ENCODE data around the gene FDPS.
"Not testable (repeated sequence)": the region's sequence is repeated elsewhere in the genome, so short reads cannot be mapped to it uniquely, and the experiment has no call there.

Gene FDPS

DNA sequence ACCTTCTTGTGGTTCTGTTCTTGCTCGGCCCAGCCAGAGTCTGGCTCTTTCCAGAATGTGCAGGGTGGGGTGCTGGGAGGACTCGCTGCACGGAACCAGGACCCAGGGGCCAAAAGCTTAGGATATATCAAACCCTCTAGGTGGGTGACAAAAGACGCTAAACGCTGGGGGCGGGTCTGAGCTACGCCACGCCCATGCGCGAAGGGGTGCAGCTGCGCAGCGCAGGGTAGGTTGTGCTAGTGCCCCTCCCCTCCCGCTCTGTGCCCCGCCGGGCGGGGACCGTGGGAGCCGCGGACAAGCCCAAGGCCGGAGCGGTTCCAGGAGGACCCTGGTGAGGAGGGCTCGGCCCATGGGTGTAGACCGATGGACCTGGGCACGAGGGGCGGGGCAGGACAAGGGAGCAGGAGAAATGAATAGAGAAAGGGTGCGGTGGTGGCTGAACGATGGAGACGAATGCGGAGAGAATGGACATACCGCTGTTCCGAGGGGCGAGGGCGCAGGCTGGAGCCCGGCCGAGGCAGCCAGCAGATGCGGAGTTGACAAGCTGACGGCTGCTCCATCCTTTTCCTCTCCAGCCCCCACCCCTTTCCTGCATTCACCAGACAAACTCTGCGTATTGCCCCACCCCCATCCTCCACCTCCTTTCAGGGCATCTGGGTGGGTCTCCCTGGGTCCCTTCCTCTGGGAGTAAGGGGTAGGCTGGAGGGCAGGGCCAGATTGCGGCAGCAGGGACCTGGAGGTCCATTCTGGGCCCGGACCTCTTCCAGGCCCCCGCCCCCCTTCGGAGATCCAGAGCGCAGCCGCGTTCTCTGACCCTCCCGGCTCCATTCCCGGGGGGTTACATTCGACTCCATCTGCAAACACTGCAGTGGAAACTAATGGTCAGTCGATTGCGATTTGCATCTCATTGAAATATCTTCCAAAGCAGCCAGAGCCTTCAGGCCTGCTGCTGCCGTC lies 12.3 kb downstream of the FDPS start, which contains the start of gene RUSC1:
TSS of gene RUSC1 (plus strand) at position 234 of the 957 bp plus-strand sequence. CDS start 880 bp downstream, outside the sequence.
- DNase-seq, result peak; percentile 62

DNA sequence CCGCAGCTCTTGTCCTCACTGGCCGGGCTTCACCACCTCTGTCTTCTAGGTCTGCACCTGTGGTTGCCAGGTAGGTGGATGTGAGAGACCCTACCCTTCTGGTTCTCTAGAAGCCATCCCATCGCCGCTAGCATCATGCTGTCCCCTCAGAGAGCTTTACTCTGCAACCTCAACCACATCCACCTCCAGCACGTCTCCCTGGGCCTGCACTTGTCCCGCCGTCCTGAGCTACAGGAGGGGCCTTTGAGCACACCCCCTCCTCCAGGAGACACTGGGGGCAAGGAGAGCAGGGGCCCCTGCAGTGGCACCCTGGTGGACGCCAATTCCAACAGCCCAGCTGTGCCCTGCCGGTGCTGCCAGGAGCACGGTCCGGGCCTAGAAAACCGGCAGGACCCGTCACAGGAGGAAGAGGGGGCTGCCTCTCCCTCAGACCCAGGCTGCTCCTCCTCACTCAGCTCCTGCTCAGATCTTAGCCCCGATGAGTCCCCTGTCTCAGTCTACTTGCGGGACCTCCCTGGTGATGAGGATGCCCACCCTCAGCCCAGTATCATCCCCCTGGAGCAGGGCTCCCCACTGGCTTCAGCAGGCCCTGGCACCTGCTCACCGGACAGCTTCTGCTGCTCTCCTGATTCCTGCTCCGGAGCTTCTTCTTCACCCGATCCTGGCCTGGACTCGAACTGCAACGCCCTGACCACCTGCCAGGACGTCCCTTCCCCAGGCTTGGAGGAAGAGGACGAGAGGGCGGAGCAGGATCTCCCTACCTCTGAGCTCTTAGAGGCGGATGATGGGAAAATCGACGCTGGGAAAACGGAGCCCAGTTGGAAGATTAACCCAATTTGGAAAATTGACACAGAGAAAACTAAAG lies 13.2 kb downstream of the FDPS start:
- DNase-seq, result no peak

DNA sequence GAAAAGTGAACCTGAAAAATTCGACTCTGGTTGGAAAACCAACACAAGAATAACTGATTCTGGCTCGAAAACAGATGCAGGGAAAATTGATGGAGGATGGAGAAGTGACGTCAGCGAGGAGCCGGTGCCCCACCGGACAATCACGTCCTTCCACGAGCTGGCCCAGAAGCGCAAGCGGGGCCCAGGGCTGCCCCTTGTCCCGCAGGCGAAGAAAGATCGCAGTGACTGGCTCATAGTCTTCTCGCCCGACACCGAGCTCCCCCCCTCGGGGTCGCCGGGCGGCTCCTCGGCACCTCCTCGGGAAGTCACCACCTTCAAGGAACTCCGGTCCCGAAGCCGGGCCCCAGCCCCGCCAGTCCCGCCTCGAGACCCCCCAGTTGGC lies 13.9 kb downstream of the FDPS start:
- DNase-seq, result no peak

- peak; percentile 79 for DNase-seq
Measured at GRCh38 chr1:155322953-155323728, 14.5 kb downstream of the FDPS start.

GRCh38 chr1:155323729-155324036 lies 15.0 kb downstream of the FDPS start:
- DNase-seq, result peak; percentile 71

- peak; percentile 85 for DNase-seq
Measured at GRCh38 chr1:155324037-155324716, 15.5 kb downstream of the FDPS start.

DNA sequence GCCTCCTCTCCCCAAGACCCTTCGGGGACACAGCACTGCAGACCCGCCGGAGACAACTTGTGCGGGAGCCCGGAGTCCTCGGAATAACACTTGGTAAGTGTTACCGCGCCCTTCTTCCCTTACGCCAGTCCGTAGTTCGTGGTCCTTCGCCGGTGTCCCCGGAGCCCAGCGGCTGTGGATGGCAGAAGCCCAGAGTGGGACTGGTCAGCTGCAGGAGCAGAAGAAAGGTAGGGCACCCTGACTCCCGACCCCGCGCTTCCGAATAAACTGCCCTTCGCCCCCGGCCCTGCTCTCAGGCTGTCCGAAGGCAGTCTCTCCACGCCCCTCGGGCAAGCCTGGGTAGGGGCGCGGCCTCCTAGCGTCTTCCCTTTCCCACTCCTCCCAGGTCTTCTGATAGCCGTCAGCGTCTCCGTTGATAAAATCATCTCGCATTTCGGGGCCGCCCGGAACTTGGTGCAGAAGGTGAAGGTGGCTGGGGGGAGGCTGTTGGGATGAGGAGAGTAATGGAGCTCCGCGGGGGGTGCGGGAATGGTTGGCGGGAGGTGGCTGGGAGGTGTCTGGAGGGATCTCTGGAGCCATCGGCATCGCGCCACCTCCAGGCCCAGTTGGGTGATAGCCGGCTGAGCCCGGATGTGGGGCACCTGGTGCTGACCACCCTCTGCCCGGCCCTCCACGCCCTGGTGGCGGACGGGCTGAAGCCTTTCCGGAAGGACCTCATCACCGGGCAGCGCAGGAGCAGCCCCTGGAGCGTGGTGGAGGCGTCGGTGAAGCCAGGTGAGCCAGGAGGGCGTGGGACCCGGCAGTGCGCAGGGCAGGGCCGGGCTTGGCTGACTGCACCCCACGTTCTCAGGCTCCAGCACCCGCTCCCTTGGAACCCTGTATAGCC lies 16.3 kb downstream of the FDPS start:
- no peak for DNase-seq

GRCh38 chr1:155325603-155325893 lies 16.9 kb downstream of the FDPS start:
- DNase-seq, result no peak

DNA sequence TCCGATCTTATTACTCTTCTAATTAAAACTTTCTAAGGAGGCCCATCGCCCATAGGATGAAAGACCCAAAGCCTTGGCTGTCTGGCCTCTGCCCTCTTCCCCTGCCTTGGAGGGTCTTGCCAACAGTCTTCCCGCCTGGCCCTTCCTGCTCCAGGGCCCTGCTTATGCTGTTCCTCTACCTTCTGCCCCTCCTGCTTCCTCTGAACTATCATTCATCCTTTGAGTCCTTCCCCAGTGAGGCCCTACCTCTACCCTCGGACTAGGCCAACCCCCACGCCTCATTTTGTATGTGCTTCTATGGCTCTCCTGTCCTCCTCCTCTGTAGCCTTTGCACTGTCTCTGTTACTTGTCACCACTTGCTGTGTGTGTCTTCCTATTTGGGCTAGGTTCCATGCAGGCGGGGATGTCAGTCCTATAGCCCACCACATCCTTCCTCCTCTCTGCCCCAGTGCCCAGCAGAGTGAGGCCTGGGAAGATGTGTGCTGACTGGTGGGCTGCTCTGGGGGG lies 17.4 kb downstream of the FDPS start:
- no peak for DNase-seq

DNA sequence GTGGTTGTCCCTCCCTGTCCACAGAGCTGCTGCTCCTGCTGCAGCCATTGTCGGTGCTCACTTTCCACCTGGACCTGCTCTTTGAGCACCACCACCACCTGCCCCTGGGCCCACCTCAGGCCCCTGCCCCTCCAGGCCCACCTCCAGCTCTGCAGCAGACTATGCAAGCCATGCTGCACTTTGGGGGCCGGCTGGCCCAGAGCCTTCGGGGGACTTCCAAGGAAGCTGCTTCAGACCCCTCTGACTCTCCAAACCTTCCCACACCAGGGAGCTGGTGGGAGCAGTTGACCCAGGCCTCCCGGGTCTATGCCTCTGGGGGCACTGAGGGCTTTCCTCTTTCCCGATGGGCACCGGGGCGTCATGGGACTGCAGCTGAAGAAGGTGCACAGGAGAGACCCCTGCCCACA lies 18.0 kb downstream of the FDPS start:
- no peak for DNase-seq

DNA sequence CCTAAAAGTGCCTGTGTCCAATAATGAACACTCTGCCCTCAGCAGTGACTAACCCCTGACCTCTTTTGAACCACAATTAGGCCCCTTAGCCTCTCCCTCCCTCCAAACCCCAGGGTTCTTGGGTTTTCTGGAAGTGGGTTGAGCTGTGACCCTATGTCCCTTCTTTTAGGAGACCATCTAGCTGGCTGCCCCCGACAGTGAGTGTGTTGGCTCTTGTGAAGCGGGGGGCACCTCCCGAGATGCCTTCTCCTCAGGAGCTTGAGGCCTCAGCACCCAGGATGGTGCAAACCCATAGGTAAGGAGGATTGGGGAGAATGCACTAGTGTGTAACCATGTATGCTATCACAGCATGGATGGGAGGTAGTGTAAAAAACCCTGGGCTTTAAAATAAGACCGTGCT lies 19.3 kb downstream of the FDPS start:
- DNase-seq, result no peak

DNA sequence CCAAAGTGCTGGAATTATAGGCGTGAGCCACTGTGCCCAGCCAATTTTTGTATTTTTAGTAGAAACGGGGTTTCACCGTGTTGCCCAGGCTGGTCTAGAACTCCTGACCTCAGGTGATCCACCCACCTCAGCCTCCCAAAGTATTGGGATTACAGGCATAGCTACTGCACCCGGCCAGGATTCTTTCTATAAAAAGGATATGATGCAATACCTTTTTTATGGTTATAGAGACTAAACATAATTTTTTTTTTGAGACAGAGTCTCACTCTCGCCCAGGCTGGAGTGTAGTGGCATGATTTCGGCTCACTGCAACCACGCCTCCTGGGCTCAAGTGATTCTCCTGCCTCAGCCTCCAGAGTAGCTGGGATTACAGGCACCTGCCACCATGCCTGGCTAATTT lies 20.2 kb downstream of the FDPS start:
- DNase-seq, result not testable (repeated sequence)

- DNase-seq, result no peak
Measured at GRCh38 chr1:155329980-155330598, 21.4 kb downstream of the FDPS start.

DNA sequence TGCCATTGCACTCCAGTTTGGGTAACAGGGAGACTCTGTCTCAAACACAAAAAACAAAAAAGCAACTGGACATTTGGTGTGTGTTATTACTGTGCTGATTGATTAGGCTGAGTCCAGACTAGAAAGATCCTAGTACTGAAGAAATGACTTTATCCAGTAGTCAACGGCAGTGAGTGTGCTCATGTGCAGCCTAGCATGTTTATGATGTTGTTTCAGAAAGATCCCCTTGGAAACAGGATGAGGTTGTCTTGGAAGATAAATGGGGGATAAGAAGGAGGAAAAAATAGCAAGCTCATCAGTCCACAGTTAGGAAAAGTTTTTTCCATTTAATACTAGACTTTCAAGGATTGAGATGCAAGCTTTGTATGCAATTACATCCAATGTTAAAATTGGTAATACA lies 26.3 kb downstream of the FDPS start:
- DNase-seq, result no peak

- DNase-seq, result no peak
Measured at GRCh38 chr1:155339515-155340097, 30.9 kb downstream of the FDPS start.

DNA sequence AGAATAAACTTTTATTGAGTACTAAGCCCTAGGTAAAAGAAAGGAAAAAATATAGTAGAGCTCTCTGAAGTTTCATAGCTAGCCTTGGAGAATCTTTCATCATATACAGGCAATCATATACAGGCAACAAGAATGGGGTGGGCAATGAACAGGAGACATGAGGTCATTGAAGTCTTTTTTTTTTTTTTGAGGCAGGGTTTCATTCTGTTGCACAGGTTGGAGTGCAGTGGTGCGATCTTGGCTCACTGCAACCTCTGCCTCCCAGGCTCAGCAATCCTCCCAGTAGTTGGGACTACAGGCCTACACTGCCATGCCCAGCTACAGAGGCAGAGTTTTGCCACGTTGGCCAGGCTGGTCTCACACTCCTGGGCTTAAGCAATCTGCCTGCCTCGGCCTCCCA lies 34.2 kb downstream of the FDPS start:
- DNase-seq, result no peak

GRCh38 chr1:155352631-155353030 lies 44.0 kb downstream of the FDPS start:
- no peak for DNase-seq

DNA sequence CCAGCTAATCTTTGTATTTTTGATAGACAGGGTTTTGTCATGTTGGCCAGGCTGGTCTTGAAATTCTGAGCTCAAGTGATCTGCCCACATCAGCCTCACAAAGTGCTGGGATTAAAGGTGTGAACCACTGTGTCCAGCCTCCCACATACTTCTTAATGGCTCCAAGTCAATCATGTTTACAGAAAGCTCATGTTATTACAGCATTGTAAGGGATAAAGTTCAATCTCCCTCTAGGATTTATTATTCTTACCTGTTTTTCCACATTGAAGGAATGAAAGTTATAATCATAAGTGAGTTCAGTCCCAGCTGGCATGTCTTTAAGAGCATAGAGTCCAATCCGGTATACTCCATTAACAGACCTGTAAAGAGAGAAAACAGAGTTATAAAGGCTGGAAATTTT lies 51.4 kb downstream of the FDPS start:
- DNase-seq, result no peak
